NCI-H1105 treated with DMSO at 0.1 percent for 48 hours (cell line): Measurements from ENCODE around the gene TCAF1.
"Not testable (repeated sequence)": the region's sequence is repeated elsewhere in the genome, so short reads cannot be mapped to it uniquely, and the experiment has no call there.

ENCODE experiments used
- DNase-seq: peaks from one replicate; lab custom pipeline; 2025; lab: John Stamatoyannopoulos, UW

Gene TCAF1

DNA sequence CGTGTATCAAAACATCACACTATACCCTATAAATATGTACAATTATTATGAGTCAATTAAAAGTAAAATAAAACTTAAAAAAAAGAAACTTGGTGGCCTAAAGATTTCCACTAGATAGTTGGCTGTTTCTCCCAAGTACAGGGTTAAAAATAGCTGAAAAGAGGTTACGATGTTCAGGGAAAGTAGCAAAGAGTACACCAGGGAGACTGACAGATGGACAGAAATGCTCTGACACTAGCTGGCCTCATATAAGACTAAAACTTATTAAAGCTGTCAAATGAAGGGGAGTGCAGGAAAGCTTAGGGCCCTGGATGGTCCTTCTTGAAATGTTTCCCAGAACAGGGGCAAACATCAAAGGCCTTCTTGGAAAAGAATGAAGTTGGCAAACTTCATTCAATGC lies 51.3 kb downstream of the TCAF1 start:
- DNase-seq, result no peak

GRCh38 chr7:143849785-143850479 lies 52.0 kb downstream of the TCAF1 start:
- DNase-seq, result no peak

DNA sequence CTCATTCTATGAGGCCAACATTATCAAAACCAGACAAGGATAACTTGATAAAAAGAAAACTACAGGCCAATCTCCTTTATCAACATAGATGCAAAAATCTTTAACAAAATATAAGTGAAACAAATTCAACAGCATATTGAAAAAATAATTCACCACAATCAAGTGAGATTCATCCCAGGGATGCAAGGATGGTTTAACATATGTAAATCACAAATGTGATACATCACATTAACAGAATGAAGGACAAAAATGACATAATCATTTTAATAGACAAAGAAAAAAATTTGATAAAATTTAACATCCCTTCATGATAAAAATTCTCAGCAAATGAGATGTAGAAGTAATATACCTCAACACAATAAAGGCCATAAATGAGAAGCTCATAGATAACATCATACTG lies 53.8 kb downstream of the TCAF1 start:
- no peak for DNase-seq

DNA sequence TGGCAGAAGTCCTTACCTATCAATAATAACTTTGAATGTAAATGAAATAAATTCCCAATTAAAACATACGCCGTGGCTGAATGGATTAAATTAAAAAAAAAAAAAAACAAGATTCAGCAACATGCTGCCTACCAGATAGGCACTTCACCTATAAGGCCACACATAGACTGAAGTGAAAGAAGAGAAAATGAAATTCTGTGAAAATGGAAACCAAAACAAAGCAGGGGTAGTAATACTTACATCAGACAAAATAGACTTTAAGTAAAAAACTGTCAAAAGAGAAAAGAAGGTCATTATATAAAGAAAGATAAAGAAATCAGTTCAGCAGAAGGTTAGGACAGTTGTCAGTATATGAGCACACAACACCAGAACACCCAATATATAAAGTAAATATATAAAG lies 55.3 kb downstream of the TCAF1 start:
- DNase-seq, result no peak

- DNase-seq, result not testable (repeated sequence)
These were observed 60.3 kb downstream of the TCAF1 start for GRCh38 chr7:143841696-143842095.

DNA sequence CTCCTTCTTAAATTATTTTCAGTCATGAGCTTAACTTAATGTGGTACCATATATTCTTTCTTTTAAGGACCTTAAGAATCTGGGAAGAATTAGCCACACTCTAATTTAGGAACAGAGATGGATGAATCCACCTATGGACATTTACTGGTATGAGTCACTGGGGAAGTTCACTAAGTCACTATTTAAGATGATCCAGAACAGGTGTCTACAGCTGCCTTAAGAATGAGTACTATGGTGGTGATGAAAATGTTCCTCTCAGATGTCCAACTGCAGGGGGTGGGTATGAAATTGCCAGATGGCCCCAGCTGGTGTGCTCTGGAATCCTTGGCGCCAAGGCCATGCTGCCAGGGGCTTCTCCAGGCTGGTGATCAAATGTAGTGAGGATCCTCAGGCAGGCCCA lies 61.9 kb downstream of the TCAF1 start:
- DNase-seq, result not testable (repeated sequence)

DNA sequence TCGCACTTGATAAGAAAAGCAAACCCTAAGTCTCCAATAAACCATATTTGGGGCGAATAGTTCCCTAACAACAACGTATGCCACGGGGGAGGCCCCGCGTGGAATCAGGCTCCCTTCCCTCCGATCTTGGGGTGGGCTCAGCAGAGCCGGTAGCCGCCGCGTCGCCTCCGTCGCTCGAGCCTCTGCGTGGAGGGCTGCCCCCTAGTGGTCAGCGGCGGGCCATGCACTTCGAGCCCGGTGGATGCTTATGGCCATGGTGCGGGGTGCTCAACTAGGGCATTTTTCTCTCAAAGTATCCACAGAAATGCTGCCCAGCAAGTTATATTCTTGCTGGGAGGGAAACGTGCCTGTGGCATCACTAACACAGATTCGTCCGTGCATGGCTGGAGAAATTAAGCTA lies 64.8 kb downstream of the TCAF1 start:
- DNase-seq, result not testable (repeated sequence)

DNA sequence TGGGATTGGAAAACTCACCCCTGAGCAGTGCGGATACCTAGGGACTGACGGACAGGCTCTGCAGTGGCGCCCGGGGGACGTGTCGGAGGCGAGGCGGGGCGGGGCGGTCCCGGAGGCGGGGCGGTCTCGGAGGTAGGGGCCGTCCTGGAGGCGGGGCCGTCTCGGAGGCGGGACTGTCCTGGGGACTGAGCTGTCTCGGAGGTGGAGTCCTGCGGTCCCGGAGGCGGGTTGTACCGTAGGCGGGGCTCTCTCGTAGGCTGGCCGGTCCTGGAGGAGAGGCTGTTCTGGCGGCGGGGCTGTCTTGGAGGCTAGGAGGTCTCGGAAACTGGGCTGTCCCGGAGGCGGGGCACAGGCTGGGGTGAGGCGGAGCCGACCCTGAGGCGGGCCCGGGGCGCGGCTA lies 65.4 kb downstream of the TCAF1 start:
- peak; percentile 58 for DNase-seq

GRCh38 chr7:143836088-143836487 lies 65.9 kb downstream of the TCAF1 start:
- DNase-seq, result not testable (repeated sequence)

- DNase-seq, result not testable (repeated sequence)
These were observed 75.4 kb downstream of the TCAF1 start for GRCh38 chr7:143826578-143826977.

GRCh38 chr7:143824295-143825135 lies 77.5 kb downstream of the TCAF1 start:
- not testable (repeated sequence) for DNase-seq

GRCh38 chr7:143823634-143824294 lies 78.2 kb downstream of the TCAF1 start:
- not testable (repeated sequence) for DNase-seq

GRCh38 chr7:143821392-143822277 lies 80.3 kb downstream of the TCAF1 start:
- not testable (repeated sequence) for DNase-seq

DNA sequence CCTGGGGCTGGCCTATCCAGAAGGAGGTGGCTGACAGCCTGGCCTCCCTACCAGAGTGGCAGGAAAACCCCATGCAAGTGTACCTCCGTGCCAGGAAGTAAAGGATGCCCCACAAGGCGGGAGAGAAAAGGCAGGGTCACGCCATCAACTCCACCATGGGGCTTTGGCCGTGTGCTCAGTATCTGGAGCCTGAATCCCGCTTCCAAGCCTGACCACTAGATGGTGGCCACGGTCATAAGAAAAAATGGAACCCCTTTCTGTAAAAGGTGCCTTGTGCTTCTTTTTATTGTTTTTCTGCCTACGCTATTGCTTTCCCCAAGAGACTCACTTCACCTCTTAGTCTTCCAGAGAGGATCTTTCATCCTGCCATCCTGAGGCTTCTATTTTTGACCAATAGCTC lies 84.1 kb downstream of the TCAF1 start:
- not testable (repeated sequence) for DNase-seq

- not testable (repeated sequence) for DNase-seq
These were observed 85.4 kb downstream of the TCAF1 start for GRCh38 chr7:143816471-143817133.

- DNase-seq, result not testable (repeated sequence)
These were observed 91.3 kb downstream of the TCAF1 start for GRCh38 chr7:143810639-143811038.

DNA sequence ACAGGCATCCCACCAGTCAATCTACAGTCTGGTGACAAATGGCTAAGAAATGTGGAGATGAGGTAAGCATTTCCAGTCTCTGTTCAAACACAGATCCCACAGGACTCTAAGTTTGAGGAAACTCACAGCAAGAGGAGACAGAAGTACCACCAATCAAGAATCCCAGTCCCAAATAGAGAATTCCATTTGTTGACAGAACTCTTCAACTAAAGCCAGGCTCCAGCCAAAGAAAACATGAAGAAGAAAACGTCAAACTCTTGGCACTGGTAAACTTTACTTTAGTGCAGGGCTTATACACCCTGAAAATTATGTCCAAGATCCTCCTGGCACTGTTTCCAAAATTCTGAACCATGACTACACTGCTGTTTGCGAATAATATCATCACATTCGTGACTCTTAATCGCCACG lies 95.3 kb downstream of the TCAF1 start:
- not testable (repeated sequence) for DNase-seq
